Heart left ventricle (tissue), 16 donors: ENCODE results near the gene SETD1A. TPM values are rescaled to one million over a fixed set of nuclear protein-coding genes. Genes with fewer than 3 reads are reported as not detected.

Source experiments
- ATAC-seq, 4 donors: fragments of 200-7000 bp; cut with Tn5 transposase; one replicate each; pipeline ENCODE4 v1.9.1; 2020 to 2022; ENCODE audit warnings: moderate library complexity in 4 of 4, mild to moderate bottlenecking in 3 of 4, moderate number of reproducible peaks in 1 of 4
- DNase-seq, 5 donors: peaks; one replicate each; pipeline ENCODE4 v3.0.0-alpha.2; 2020
- H3K27ac ChIP-seq, 12 donors: fragments of 200-600 bp; sonication (generic) in 4 of 12; one replicate each; pipeline versions ENCODE4 v1.5.0 to v1.8.0; 2016 to 2022; ENCODE audit warnings: mild to moderate bottlenecking in 2 of 12
- H3K27me3 ChIP-seq, 9 donors: fragments of 200-600 bp; sonication (generic) in 2 of 9; one replicate each; pipeline versions ENCODE4 v1.5.1 to v1.8.0; 2016 to 2022; ENCODE audit warnings: mild to moderate bottlenecking in 3 of 9
- H3K36me3 ChIP-seq, 9 donors: fragments of 200-600 bp; sonication (generic) in 2 of 9; one replicate each; pipeline versions ENCODE4 v1.5.0 to v1.8.0; 2018 to 2022; ENCODE audit warnings: mild to moderate bottlenecking in 2 of 9
- H3K4me1 ChIP-seq, 12 donors: fragments of 200-600 bp; sonication (generic) in 4 of 12; one replicate each; pipeline versions ENCODE4 v1.5.0 to v1.8.0; 2016 to 2022; ENCODE audit warnings: mild to moderate bottlenecking in 3 of 12
- H3K4me3 ChIP-seq, 12 donors: fragments of 200-600 bp; sonication (generic) in 4 of 12; one replicate each; pipeline versions ENCODE4 v1.5.0 to v1.8.0; 2017 to 2022; ENCODE audit warnings: mild to moderate bottlenecking in 9 of 12, moderate library complexity in 4 of 12
- H3K9me3 ChIP-seq, 12 donors: fragments of 200-600 bp; sonication (generic) in 4 of 12; one replicate each; pipeline versions ENCODE4 v1.5.0 to v1.8.0; 2016 to 2022; ENCODE audit warnings: mild to moderate bottlenecking in 1 of 12
- CTCF ChIP-seq, 12 donors: fragments of 200-600 bp; sonication (generic) in 4 of 12; IDR thresholded peaks; one replicate each; pipeline versions ENCODE4 v1.5.0 to v1.8.0; 2018 to 2022; ENCODE audit warnings: antibody characterized with exemption in 12 of 12, mild to moderate bottlenecking in 5 of 12
- POLR2A ChIP-seq, 2 donors: fragments of 450-650 bp; IDR thresholded peaks; one replicate each; pipeline ENCODE4 v1.6.1; 2017; ENCODE audit warnings: antibody characterized with exemption in 2 of 2, mild to moderate bottlenecking in 2 of 2, moderate library complexity in 2 of 2
- WGBS, 4 donors: extraction: QIAGEN DNeasy Blood & Tissue Kit in 2 of 4; methylation state at CpG; one replicate each; pipeline versions ENCODE4 v1.1.5 to v1.1.7; 2013 to 2018; 5-methylcytosine and 5-hydroxymethylcytosine counted together
- intact Hi-C, 10 donors: fragments of 100-400 bp; cut with DNase I; formaldehyde crosslinking; loops; one replicate each; pipeline versions ENCODE4 v1.11.1 to v1.14.2; 2022
- polyA plus RNA-seq, 2 donors: library from polyadenylated mRNA; stranded (reverse); fragments of 200-250 nt; gene quantifications; one replicate each; pipeline ENCODE4 v1.2.3, GENCODE V29; 2013
- total RNA-seq, 9 donors: library from RNA; depleted of rRNA in 2 of 9; stranded (reverse); fragments of >200 nt in 2 of 9; fragmentation: NEBNext Ultra II Directional in 3 of 9; extraction: Animal tissue kit (Norgen Biotek cat#: 25700) in 3 of 9; gene quantifications; one replicate each; pipeline versions ENCODE4 v1.1.0 to v1.2.4, GENCODE V29; 2016 to 2023
- donor health status: ischemic (EF 13 %, LVEDD 7.1; RV severe dilation, severe dysfunction).
- donor health status: healthy with polysubstance abuse.
- donor health status: DM: no; HTN: yes; CAD: no.
- donor health status: DM: no; HTN: no; CAD: no.
- donor health status: ischemic (EF 25% LVEDD 6.9; RV normal size, moderate dysfunction).
- donor health status: ischemic (EF 25% LVEDD 5.7; RV mildly dilated, moderate dysfunction).
- donor health status: healthy.
- donor health status: DM: yes; HTN: yes; CAD: no.
- donor health status: ischemic (EF 35%, LVEDD 5.7; RV mildly dilated, moderate dysfunction).
- donor health status: nonischemic (EF 11% LVEDD 7.7; RV severe dilation, severe dysfunction).
- donor health status: DM: yes; HTN: yes; CAD: no.
- donor health status: PGD.
- donor health status: ischemic (EF 29% LVEDD 5.4; RV normal size, mild dysfunction).
- donor health status: nonischemic (EF 23%, LVEDD 6.1; RV moderate dilation, normal function).

SETD1A gene
- total and polyA plus RNA-seq, 11 donors, result 4.6 to 12.1 (median 9.0) TPM

GRCh38 chr16:31025339-31025738 is 67.8 kb downstream of the SETD1A start:
- Histone ChIP-seq H3K27ac (peak overlapping the region in 1 of 12 donors; percentile 75), H3K4me3 (no peak overlapping the region), H3K27me3 (no peaks in the 10 kb centered on the region), H3K9me3 (no peaks in the 10 kb centered on the region), H3K36me3 (no peaks in the 10 kb centered on the region), H3K4me1 (peaks cover 0 to 36% (median 0%) of the 10 kb centered on the region in 12 donors)
- no peak for ATAC-seq
- no peak for DNase-seq
- intact Hi-C loops, result no loop called here
- 75 to 78% (median 77%) methylated on average over 5 of the region's 5 CpGs for WGBS, 4 donors
- no peak for TF ChIP-seq POLR2A (IDR thresholded peaks at IDR 0.05)
- no peak for TF ChIP-seq CTCF (IDR thresholded peaks at IDR 0.05)

GRCh38 chr16:31029272-31029671 is 71.7 kb downstream of the SETD1A start:
- Histone ChIP-seq H3K9me3 (no peaks in the 10 kb centered on the region), H3K4me1 (peaks cover under 1 to 29% (median 8%) of the 10 kb centered on the region in 12 donors), H3K27ac (no peak overlapping the region), H3K36me3 (no peaks in the 10 kb centered on the region), H3K4me3 (no peak overlapping the region), H3K27me3 (no peaks in the 10 kb centered on the region)
- intact Hi-C loops, result no loop called here
- no peak for DNase-seq
- no peak for ATAC-seq
- 79 to 86% (median 82%) methylated on average over 5 of the region's 5 CpGs for WGBS, 4 donors
- TF ChIP-seq POLR2A (IDR thresholded peaks at IDR 0.05), result no peak
- no peak for TF ChIP-seq CTCF (IDR thresholded peaks at IDR 0.05)

GRCh38 chr16:31031276-31031675 is 73.7 kb downstream of the SETD1A start:
- 76 to 86% (median 83%) methylated on average over 4 of the region's 4 CpGs for WGBS, 4 donors
- DNase-seq (no peak), ATAC-seq (no peak)
- H3K4me3 ChIP-seq, result no peak overlapping the region
- intact Hi-C loops, result loop anchor here in 7 of 10 donors (5.0 kb wide), 6 partner anchors 34 to 426 kb away; partner anchors contain the start of genes ZNF646 (in 4 of the 7), ZNF668 (in 4 of the 7), ARMC5 (in 1 of the 7) and HSD3B7 (in 1 of the 7)
- no peaks in the 10 kb centered on the region for H3K27me3 ChIP-seq
- H3K4me1 ChIP-seq, result peaks cover 4 to 31% (median 18%) of the 10 kb centered on the region in 12 donors
- H3K27ac ChIP-seq, result no peak overlapping the region
- H3K36me3 ChIP-seq, result peaks cover 0 to 20% (median 18%) of the 10 kb centered on the region in 9 donors
- H3K9me3 ChIP-seq, result no peaks in the 10 kb centered on the region
- no peak for TF ChIP-seq POLR2A (IDR thresholded peaks at IDR 0.05)

- Histone ChIP-seq H3K9me3 (no peaks in the 10 kb centered on the region), H3K27ac (peak within 1 kb of the TSS; percentile 91 to 99 (median 96)), H3K36me3 (peaks cover 0 to 35% (median 31%) of the 10 kb centered on the region in 9 donors), H3K4me3 (peak within 1 kb of the TSS; percentile 73 to 100 (median 90)), H3K4me1 (peaks cover 4 to 31% (median 18%) of the 10 kb centered on the region in 12 donors), H3K27me3 (no peaks in the 10 kb centered on the region)
- intact Hi-C loops, result loop anchor here in 9 of 10 donors (1.0 to 5.0 kb wide), 14 partner anchors 34 to 426 kb away; partner anchors contain the start of genes ZNF646 (in 7 of the 9), ZNF668 (in 7 of the 9), ARMC5 (in 2 of the 9) and HSD3B7 (in 1 of the 9)
- TF ChIP-seq POLR2A (IDR thresholded peaks at IDR 0.05) (no peak), CTCF (IDR thresholded peaks at IDR 0.05) (no peak)
- peak; percentile 93 to 95 (median 94) for ATAC-seq
- peak; percentile 98 to 99 (median 98) for DNase-seq
- WGBS, 4 donors, result 0 to 1% (median 1%) methylated on average over 54 to 75 of the region's 75 CpGs
Observed at GRCh38 chr16:31032736-31033708, 75.5 kb downstream of the SETD1A start, which contains the start of gene STX4. TSS of gene STX4 (plus strand) at chr16:31033558. CDS start at chr16:31033806, 248 bp downstream.
